Activated CD8-positive, alpha-beta T cell treated with anti-CD3 and anti-CD28 coated beads for 36 hours (primary cell): ENCODE data around the gene EYA3. TPM values are rescaled to one million over a fixed set of nuclear protein-coding genes. Genes with fewer than 3 reads are reported as not detected.

Source experiments
- ATAC-seq: fragments of 200-7000 bp; cut with Tn5 transposase; one replicate; pipeline ENCODE4 v1.10.0; 2021; ENCODE audit warnings: mild to moderate bottlenecking, moderate library complexity
- CTCF ChIA-PET: fragments of 350-600 bp; sonication (Branson Sonifier 250); formaldehyde crosslinking; loops from one replicate; lab custom pipeline; 2021; ENCODE audit warnings: antibody characterized with exemption; lab: Charles Lee
- POLR2A ChIA-PET: fragments of 350-600 bp; sonication (Branson Sonifier 250); formaldehyde crosslinking; loops from one replicate; lab custom pipeline; 2021; ENCODE audit warnings: antibody characterized with exemption; lab: Charles Lee
- DNase-seq: peaks from one replicate; pipeline ENCODE4 v3.0.0-alpha.2; 2020
- H3K27ac Mint-ChIP-seq: one replicate; pipeline ENCODE4 v1.8.0; 2021; ENCODE audit warnings: mild to moderate bottlenecking, mixed read lengths
- H3K27me3 Mint-ChIP-seq: one replicate; pipeline ENCODE4 v1.8.0; 2021; ENCODE audit warnings: mixed read lengths
- H3K36me3 Mint-ChIP-seq: one replicate; pipeline ENCODE4 v1.8.0; 2021; ENCODE audit warnings: low read depth, mixed read lengths
- H3K4me1 Mint-ChIP-seq: one replicate; pipeline ENCODE4 v1.8.0; 2021; ENCODE audit warnings: low read depth, mixed read lengths
- H3K4me3 Mint-ChIP-seq: one replicate; pipeline ENCODE4 v1.8.0; 2021; ENCODE audit warnings: mild to moderate bottlenecking, moderate library complexity, mixed read lengths
- H3K9me3 Mint-ChIP-seq: one replicate; pipeline ENCODE4 v1.8.0; 2021; ENCODE audit warnings: mixed read lengths
- intact Hi-C: fragments of 100-400 bp; cut with micrococcal nuclease; formaldehyde crosslinking; loops from one replicate; pipeline ENCODE4 v1.10.0; 2022
- total RNA-seq, 2 experiments: library from RNA; stranded (reverse); gene quantifications; one replicate each; pipeline ENCODE4 v1.2.3, GENCODE V29; 2021
- TF ChIP-seq, protein P1 (sequence below): fragments of 200-600 bp; IDR thresholded peaks from one replicate; pipeline ENCODE4 v1.8.0; 2022; ENCODE audit warnings: antibody characterized with exemption, mild to moderate bottlenecking

EYA3 gene
- total RNA-seq, 2 experiments from 2014 or later: 34.6 to 34.9 TPM

DNA sequence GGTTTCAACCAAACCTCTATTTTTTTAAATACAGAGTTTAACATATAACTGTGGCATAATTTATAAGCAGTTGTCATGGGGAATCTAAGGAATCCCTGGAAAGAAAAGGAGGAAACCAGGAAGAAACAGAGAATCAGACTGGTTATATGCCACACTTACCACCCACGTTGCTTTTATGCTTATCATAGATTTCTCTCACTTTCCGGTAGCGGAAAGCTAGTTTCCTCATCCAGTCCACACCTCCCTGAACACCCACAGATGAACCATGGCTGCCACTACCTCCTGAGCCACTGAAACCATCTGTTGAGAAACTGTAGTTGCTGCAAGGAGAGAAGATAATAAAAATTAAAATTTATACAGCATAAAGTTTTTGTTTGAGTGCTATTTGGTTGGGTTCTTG is 95.2 kb downstream of the EYA3 start:
- CTCF ChIA-PET: interaction anchor here (1.0 to 2.1 kb wide), 7 partner anchors 14 to 216 kb away, joined by 3 to 6 read pairs (median 4); partner anchors contain the start of gene EYA3
- POLR2A ChIA-PET: interaction anchor here (0.9 kb wide), 1 partner anchor 9 kb away, joined by 4 read pairs; no protein-coding TSS in a partner anchor
- Mint-ChIP-seq H3K27me3 (no peaks in the 10 kb centered on the region), H3K9me3 (no peaks in the 10 kb centered on the region), H3K4me1 (peaks cover 25% of the 10 kb centered on the region), H3K27ac (peak overlapping the region; percentile 82), H3K36me3 (peaks cover 51% of the 10 kb centered on the region), H3K4me3 (no peak overlapping the region)
- DNase-seq (peak; percentile 22), ATAC-seq (no peak)
- intact Hi-C loops: no loop called here
- TF ChIP-seq, protein P1, sequence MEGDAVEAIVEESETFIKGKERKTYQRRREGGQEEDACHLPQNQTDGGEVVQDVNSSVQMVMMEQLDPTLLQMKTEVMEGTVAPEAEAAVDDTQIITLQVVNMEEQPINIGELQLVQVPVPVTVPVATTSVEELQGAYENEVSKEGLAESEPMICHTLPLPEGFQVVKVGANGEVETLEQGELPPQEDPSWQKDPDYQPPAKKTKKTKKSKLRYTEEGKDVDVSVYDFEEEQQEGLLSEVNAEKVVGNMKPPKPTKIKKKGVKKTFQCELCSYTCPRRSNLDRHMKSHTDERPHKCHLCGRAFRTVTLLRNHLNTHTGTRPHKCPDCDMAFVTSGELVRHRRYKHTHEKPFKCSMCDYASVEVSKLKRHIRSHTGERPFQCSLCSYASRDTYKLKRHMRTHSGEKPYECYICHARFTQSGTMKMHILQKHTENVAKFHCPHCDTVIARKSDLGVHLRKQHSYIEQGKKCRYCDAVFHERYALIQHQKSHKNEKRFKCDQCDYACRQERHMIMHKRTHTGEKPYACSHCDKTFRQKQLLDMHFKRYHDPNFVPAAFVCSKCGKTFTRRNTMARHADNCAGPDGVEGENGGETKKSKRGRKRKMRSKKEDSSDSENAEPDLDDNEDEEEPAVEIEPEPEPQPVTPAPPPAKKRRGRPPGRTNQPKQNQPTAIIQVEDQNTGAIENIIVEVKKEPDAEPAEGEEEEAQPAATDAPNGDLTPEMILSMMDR: no peak

DNA sequence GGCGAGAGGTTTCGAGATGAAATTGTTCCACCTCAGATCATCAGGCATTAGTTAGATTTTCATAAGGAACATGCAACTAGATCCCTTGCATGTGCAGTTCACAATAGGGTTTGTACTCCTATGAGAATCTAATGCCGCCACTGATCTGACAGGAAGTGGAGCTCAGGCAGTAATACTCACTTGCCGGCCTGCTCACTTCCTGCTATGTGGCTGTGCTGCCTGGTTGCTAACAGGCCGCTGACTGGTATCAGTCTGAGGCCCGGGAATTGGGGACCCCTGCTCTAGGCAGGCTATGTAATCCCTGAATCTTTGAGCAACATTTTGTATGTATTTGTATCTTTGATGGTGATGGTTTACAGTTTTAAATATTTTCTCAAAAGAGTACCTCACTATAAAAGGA is 96.1 kb downstream of the EYA3 start:
- H3K36me3 Mint-ChIP-seq: peaks cover 51% of the 10 kb centered on the region
- intact Hi-C loops: no loop called here
- H3K4me3 Mint-ChIP-seq: no peak overlapping the region
- TF ChIP-seq, protein P1: no peak
- H3K9me3 Mint-ChIP-seq: no peaks in the 10 kb centered on the region
- POLR2A ChIA-PET: interaction anchor here (0.9 kb wide), 1 partner anchor 10 kb away, joined by 4 read pairs; no protein-coding TSS in a partner anchor
- no peaks in the 10 kb centered on the region for H3K27me3 Mint-ChIP-seq
- peaks cover 25% of the 10 kb centered on the region for H3K4me1 Mint-ChIP-seq
- ATAC-seq (peak; percentile 89), DNase-seq (peak; percentile 60)
- H3K27ac Mint-ChIP-seq: peak overlapping the region; percentile 82
- CTCF ChIA-PET: interaction anchor here (1.0 to 2.1 kb wide), 6 partner anchors 52 to 219 kb away, joined by 3 to 6 read pairs (median 4); partner anchors contain the start of gene STX12

DNA sequence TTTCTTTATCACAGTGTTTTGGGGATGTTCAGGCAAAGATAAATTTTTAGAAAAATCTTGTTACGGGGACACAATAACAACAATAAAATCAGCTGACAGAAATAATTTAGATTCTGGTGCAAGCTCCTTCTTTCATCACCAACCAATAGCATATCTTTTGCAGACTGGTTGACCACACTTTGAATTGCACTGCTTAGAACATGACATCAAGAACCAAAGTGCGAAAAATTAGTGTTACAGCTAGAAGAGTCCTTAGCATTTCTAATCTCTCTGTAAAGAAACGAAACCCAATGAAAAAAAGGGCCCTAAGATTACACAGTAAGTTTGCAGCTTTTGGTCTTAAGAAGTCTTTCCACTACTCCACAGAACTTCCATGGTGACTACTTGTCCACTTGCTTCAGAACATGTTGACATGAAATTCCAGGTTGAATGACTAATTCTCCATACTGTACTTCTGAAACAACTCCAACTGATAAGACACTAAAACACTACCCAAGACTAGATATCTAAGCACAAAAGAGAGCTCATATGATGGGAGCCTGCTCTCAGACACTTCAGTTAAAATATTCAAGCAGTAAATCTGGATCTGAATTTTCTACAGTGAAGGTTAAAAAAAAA is 97.4 kb downstream of the EYA3 start:
- no peak for DNase-seq
- Mint-ChIP-seq H3K9me3 (no peaks in the 10 kb centered on the region), H3K27me3 (no peaks in the 10 kb centered on the region), H3K4me3 (no peak overlapping the region), H3K27ac (no peak overlapping the region), H3K36me3 (peaks cover 47% of the 10 kb centered on the region), H3K4me1 (peaks cover 25% of the 10 kb centered on the region)
- CTCF ChIA-PET: interaction anchor here (1.2 to 1.4 kb wide), 2 partner anchors 50 to 133 kb away, joined by 3 to 4 read pairs; no protein-coding TSS in a partner anchor
- POLR2A ChIA-PET: no interaction called here
- TF ChIP-seq, protein P1: no peak
- intact Hi-C loops: no loop called here
- ATAC-seq: no peak

DNA sequence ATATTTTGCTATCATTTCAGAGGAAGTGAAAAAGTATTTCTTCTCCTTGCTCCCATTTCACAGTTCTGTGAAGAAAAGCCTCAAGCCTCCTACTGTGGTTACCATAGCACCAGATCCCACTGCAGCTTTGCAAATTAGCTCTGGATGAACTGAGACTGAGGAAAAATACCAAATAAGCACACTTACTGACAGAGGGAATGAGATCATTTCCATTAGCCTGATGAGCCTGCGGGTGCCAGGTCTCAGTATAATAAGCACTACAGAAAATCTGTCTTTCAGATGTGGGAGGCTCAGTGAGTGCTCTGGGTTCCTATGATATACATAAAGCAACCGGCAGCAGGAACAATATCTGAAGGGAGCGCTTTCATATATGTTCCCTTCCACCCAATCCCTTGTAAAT is 107.3 kb downstream of the EYA3 start:
- ATAC-seq (no peak), DNase-seq (no peak)
- TF ChIP-seq, protein P1: no peak
- ChIA-PET POLR2A (interaction anchor here (0.9 kb wide), 1 partner anchor 14 kb away, joined by 4 read pairs; no protein-coding TSS in a partner anchor), CTCF (interaction anchor here (0.6 to 5.1 kb wide), 3 partner anchors 21 to 124 kb away, joined by 3 to 32 read pairs (median 23); no protein-coding TSS in a partner anchor)
- Mint-ChIP-seq H3K9me3 (no peaks in the 10 kb centered on the region), H3K27ac (no peak overlapping the region), H3K27me3 (no peaks in the 10 kb centered on the region), H3K4me3 (no peak overlapping the region), H3K4me1 (no peaks in the 10 kb centered on the region), H3K36me3 (peaks cover 8% of the 10 kb centered on the region)
- intact Hi-C loops: no loop called here
